ENCODE data around the gene SENP3.

SENP3 gene

DNA sequence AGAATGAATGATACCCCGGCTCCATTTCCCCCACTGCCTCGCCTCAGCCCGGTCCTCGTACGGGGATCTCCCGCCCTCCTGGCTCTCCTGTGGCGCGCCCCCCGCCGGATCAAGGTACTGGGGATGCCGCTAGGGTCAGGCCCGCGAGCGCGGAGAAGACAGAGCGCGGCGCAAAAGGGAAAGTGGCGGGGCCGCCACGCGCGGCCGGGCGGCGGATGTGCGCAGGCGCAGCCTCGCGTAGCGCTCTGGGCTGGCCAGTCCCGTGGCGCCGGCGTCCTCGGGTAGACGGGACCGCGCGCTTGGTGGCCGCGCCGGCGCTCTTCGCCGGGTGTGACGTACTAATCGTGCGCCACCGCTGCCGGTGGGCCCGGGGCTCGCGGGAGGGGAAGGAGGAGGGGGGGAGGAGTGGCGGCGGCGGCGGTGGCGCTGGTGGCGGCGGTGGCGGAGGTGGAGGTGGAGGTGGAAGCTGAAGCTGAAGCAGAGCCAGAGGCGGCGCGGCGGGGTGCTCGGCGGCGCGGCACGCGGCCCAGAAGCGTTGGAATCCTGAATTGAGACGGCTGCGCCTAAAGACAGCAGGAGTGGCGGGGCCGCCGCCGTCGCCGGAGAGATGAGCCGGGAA is at the start of gene SENP3:
Gene SENP3, plus strand, starts transcription at position 331 of the 619 bp plus-strand sequence. CDS start 1,158 bp downstream, outside the sequence.
- Histone ChIP-seq H3K9me3 (ENCODE audit: low read length) (no peaks in the 10 kb centered on the region), H3K4me1 (ENCODE audit: insufficient read depth, low read length) (peaks cover 34% of the 10 kb centered on the region), H3K36me3 (ENCODE audit: insufficient read depth, low read length) (peaks cover 31% of the 10 kb centered on the region), H3K4me3 (ENCODE audit: low read length) (peak within 1 kb of the TSS; percentile 83), H3K27me3 (ENCODE audit: insufficient read depth, low read length) (no peaks in the 10 kb centered on the region), H2AFZ (ENCODE audit: low read depth, low read length) (peak within 1 kb of the TSS; percentile 88)

DNA sequence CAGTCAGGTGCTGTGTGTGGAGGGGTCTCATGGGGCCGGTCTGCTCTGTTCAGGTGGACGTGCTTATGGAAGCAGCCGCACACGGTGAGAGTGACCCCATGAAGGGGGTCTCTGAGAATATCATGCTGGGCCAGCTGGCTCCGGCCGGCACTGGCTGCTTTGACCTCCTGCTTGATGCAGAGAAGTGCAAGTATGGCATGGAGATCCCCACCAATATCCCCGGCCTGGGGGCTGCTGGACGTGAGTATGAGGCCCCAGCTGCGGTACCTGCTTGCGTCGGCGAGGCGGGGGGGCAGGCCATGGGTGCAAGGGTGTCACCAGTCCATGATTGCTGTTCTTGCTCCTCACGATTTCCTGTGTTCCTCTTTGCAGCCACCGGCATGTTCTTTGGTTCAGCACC is 49.6 kb upstream of the SENP3 start:
- Histone ChIP-seq H3K4me3 (ENCODE audit: low read length) (no peak overlapping the region), H3K27me3 (ENCODE audit: insufficient read depth, low read length) (no peaks in the 10 kb centered on the region), H3K36me3 (ENCODE audit: insufficient read depth, low read length) (peaks cover 79% of the 10 kb centered on the region), H3K9me3 (ENCODE audit: low read length) (no peaks in the 10 kb centered on the region), H3K4me1 (ENCODE audit: insufficient read depth, low read length) (no peaks in the 10 kb centered on the region), H2AFZ (ENCODE audit: low read depth, low read length) (no peak overlapping the region)

DNA sequence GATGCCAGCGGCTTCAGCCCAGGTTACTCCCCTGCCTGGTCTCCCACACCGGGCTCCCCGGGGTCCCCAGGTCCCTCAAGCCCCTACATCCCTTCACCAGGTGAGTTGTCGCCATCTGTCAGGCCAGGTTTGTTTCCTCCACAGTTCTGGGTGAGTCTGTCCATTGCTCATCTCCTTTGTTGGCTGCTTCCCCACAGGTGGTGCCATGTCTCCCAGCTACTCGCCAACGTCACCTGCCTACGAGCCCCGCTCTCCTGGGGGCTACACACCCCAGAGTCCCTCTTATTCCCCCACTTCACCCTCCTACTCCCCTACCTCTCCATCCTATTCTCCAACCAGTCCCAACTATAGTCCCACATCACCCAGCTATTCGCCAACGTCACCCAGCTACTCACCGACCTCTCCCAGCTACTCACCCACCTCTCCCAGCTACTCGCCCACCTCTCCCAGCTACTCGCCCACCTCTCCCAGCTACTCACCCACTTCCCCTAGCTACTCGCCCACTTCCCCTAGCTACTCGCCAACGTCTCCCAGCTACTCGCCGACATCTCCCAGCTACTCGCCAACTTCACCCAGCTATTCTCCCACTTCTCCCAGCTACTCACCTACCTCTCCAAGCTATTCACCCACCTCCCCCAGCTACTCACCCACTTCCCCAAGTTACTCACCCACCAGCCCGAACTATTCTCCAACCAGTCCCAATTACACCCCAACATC is 48.7 kb upstream of the SENP3 start:
- Histone ChIP-seq H2AFZ (ENCODE audit: low read depth, low read length) (no peak overlapping the region), H3K4me3 (ENCODE audit: low read length) (no peak overlapping the region), H3K27me3 (ENCODE audit: insufficient read depth, low read length) (no peaks in the 10 kb centered on the region), H3K4me1 (ENCODE audit: insufficient read depth, low read length) (no peaks in the 10 kb centered on the region), H3K36me3 (ENCODE audit: insufficient read depth, low read length) (peaks cover 72% of the 10 kb centered on the region), H3K9me3 (ENCODE audit: low read length) (no peaks in the 10 kb centered on the region)

DNA sequence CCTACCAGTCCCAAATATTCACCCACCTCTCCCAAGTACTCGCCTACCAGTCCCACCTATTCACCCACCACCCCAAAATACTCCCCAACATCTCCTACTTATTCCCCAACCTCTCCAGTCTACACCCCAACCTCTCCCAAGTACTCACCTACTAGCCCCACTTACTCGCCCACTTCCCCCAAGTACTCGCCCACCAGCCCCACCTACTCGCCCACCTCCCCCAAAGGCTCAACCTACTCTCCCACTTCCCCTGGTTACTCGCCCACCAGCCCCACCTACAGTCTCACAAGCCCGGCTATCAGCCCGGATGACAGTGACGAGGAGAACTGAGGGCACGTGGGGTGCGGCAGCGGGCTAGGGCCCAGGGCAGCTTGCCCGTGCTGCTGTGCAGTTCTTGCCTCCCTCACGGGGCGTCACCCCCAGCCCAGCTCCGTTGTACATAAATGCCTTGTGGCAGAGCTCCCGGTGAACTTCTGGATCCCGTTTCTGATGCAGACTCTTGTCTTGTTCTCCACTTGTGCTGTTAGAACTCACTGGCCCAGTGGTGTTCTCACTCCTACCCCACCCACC is 47.8 kb upstream of the SENP3 start:
- H3K4me1 ChIP-seq (ENCODE audit: insufficient read depth, low read length), result no peaks in the 10 kb centered on the region
- H3K27me3 ChIP-seq (ENCODE audit: insufficient read depth, low read length), result no peaks in the 10 kb centered on the region
- no peak overlapping the region for H3K4me3 ChIP-seq (ENCODE audit: low read length)
- H3K9me3 ChIP-seq (ENCODE audit: low read length), result no peaks in the 10 kb centered on the region
- H2AFZ ChIP-seq (ENCODE audit: low read depth, low read length), result no peak overlapping the region
- peaks cover 65% of the 10 kb centered on the region for H3K36me3 ChIP-seq (ENCODE audit: insufficient read depth, low read length)

DNA sequence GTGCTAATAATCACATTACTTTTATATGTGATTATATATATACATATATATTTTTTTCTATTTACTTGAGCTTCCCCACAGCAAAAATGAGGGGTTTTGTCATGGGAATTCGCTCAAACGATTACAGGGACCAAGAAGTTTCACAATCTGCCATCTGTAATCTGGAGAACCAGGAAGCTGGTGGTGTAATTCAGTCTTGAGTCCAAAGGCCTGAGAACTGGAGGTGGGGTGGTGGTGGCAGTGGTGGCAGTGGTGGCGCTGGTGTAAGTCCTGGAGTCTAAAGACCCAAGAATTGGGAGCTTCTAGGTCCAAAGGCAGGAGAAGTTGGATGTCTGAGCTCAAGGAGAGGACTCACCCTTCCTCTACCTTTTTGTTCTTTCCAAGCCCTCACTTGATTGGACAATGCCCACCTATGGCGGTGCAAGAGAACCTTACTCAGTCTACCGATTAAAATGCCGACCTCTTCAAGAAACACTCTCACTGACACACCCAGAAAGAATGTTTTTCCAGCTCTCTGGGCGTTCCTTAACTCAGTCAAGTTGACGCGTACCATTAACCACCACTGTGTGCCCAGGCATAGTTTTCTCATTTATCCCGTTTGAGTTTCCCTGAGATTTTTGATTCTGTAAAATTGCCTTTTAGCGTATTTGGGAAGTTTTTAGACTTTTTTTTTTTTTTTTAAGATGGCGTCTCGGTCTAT is 45.7 kb upstream of the SENP3 start:
- no peak overlapping the region for H3K4me3 ChIP-seq (ENCODE audit: low read length)

DNA sequence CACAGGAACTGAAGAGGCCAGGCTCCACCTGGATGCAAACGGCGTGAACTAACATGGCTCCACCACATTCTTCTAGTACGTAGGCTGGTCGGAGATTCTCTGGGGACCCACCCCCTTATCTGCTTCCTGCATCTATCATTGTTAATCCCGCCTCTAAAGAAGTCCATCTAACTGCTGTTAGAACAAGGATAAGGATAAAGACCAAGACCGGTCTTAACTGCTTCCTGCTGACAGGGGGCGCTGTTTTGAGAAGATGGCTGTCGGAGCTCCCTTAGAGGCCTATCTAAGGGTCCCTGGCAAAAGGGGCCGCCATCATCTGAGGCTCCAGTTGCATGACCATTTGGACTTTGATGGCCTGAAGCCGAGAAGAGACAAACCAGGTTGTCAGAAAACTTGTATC is 38.7 kb upstream of the SENP3 start:
- Histone ChIP-seq H3K4me3 (ENCODE audit: low read length) (no peak overlapping the region), H2AFZ (ENCODE audit: low read depth, low read length) (no peak overlapping the region), H3K27me3 (ENCODE audit: insufficient read depth, low read length) (no peaks in the 10 kb centered on the region), H3K4me1 (ENCODE audit: insufficient read depth, low read length) (no peaks in the 10 kb centered on the region), H3K36me3 (ENCODE audit: insufficient read depth, low read length) (no peaks in the 10 kb centered on the region), H3K9me3 (ENCODE audit: low read length) (no peaks in the 10 kb centered on the region)

More for the DNA sequence above, 45.7 kb upstream of the SENP3 start:
- Histone ChIP-seq H3K36me3 (ENCODE audit: insufficient read depth, low read length) (peaks cover 48% of the 10 kb centered on the region), H3K27me3 (ENCODE audit: insufficient read depth, low read length) (no peaks in the 10 kb centered on the region), H3K4me1 (ENCODE audit: insufficient read depth, low read length) (no peaks in the 10 kb centered on the region), H3K9me3 (ENCODE audit: low read length) (no peaks in the 10 kb centered on the region), H2AFZ (ENCODE audit: low read depth, low read length) (no peak overlapping the region)

DNA sequence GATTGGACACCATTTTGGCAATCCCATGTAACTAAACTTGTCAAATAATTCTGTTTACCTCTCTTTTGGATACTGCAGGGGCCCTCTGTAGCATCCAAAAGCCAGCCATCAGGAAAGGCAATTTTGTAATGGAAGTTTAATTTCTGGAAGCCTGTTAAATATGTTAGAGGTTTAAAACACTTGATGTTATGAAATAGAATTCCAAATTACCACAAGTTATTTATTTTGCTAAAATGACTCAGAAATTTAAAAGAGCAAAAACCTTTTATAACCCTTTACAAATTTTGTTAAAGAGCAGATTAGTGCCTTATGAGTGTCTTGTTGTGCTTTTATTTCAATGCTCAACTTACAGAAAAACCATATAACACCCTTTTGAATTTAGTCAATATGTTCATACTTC is 32.9 kb upstream of the SENP3 start:
- H2AFZ ChIP-seq (ENCODE audit: low read depth, low read length), result no peak overlapping the region

DNA sequence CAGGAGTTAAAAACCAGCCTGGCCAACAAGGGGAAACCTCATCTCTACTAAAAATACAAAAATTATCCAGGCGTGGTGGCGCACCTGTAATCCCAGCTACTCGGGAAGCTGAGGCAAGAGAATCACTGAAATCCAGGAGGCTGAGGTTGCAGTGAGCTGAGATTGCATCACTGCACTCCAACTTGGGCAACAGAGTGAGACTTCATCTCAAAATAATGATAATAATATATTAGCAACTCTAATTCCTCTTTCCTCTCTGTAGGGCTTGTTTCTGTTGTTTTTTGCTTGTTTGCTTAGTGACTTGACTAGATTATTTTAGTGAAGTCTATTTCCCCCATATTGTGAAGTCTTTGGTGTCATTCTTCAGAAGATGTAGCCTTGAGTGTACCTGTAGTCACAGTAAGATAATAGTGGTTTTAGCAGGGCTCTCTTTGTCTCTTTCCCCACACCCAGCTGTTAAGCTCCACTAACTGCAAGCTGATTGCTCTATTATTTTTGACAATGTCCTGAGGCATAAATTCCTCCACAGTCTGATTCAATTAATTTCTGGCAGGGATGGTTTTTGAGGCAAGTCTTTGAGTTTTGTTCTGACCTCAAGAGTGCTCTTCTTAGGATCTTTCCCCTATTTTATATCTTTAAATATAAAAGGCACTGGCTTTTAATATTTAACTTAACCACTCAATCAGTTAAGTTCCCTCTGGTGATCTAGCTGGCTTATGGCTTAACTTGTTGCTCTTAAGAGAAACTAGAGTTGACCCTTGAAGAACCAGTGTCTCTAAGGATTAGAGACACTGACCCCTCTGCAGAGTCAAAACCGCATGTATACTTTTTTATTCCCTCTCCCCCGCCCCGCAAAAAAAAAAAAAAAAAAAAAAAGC is 31.5 kb upstream of the SENP3 start:
- Histone ChIP-seq H3K4me3 (ENCODE audit: low read length) (no peak overlapping the region), H3K36me3 (ENCODE audit: insufficient read depth, low read length) (no peaks in the 10 kb centered on the region), H3K27me3 (ENCODE audit: insufficient read depth, low read length) (no peaks in the 10 kb centered on the region), H2AFZ (ENCODE audit: low read depth, low read length) (no peak overlapping the region), H3K9me3 (ENCODE audit: low read length) (no peaks in the 10 kb centered on the region), H3K4me1 (ENCODE audit: insufficient read depth, low read length) (no peaks in the 10 kb centered on the region)

More for the DNA sequence above, 32.9 kb upstream of the SENP3 start:
- Histone ChIP-seq H3K36me3 (ENCODE audit: insufficient read depth, low read length) (no peaks in the 10 kb centered on the region), H3K4me3 (ENCODE audit: low read length) (no peak overlapping the region), H3K27me3 (ENCODE audit: insufficient read depth, low read length) (no peaks in the 10 kb centered on the region), H3K9me3 (ENCODE audit: low read length) (no peaks in the 10 kb centered on the region), H3K4me1 (ENCODE audit: insufficient read depth, low read length) (no peaks in the 10 kb centered on the region)

DNA sequence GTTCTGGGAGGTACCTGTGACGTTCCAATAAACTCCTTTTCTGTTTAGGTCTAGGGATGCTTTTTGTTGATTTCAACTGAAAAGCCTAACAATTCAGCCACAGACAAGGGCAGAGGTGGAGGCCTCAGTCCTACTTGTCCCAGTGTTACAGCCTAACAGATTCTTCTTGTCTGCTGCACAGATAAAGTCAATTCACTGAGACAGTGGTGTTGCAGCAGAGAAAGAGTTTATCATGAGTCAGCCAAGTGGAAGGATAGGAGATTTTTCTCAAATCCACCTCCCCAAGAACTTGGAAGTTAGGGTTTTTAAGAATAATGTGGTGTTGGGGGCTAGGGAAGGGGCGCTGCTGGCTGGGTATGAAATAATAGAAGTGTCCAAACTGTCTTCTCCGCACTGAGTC is 23.7 kb upstream of the SENP3 start:
- Histone ChIP-seq H3K4me1 (ENCODE audit: insufficient read depth, low read length) (no peaks in the 10 kb centered on the region), H3K9me3 (ENCODE audit: low read length) (peaks cover 7% of the 10 kb centered on the region), H2AFZ (ENCODE audit: low read depth, low read length) (no peak overlapping the region), H3K36me3 (ENCODE audit: insufficient read depth, low read length) (no peaks in the 10 kb centered on the region), H3K27me3 (ENCODE audit: insufficient read depth, low read length) (peaks cover 2% of the 10 kb centered on the region), H3K4me3 (ENCODE audit: low read length) (no peak overlapping the region)

DNA sequence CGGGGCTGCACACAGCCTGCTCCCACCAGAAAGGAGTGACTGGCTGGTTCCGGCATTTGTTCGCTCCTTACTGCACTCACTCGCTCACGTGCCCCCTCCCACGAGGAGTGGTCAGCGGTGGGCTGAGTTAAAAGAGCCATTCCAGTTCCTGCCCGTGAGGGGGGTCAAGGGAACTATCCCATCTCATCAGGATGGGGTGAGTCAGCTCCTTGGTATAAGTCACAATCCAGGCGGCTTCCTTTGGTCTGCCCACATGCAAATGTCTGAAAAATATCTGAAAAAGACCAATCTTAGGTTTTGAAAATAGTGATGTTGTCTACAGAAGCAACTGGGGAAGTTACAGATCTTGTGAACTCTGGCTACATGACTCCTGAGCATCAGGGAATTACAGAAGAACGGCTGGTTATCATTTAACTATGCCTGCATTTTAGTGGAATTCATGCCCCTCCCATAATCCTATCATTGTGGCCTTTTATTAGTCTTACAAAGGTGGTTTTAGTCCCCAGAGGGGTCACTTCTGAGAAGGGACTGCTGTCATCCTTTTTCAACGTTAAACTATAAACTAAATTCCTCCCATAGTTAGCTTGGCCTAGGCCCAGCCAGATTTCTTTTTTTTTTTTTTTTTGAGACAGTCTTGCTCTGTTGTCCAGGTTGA is 22.7 kb upstream of the SENP3 start:
- Histone ChIP-seq H3K4me3 (ENCODE audit: low read length) (no peak overlapping the region), H2AFZ (ENCODE audit: low read depth, low read length) (no peak overlapping the region), H3K27me3 (ENCODE audit: insufficient read depth, low read length) (peaks cover 6% of the 10 kb centered on the region), H3K4me1 (ENCODE audit: insufficient read depth, low read length) (no peaks in the 10 kb centered on the region), H3K36me3 (ENCODE audit: insufficient read depth, low read length) (no peaks in the 10 kb centered on the region), H3K9me3 (ENCODE audit: low read length) (peaks cover 7% of the 10 kb centered on the region)

DNA sequence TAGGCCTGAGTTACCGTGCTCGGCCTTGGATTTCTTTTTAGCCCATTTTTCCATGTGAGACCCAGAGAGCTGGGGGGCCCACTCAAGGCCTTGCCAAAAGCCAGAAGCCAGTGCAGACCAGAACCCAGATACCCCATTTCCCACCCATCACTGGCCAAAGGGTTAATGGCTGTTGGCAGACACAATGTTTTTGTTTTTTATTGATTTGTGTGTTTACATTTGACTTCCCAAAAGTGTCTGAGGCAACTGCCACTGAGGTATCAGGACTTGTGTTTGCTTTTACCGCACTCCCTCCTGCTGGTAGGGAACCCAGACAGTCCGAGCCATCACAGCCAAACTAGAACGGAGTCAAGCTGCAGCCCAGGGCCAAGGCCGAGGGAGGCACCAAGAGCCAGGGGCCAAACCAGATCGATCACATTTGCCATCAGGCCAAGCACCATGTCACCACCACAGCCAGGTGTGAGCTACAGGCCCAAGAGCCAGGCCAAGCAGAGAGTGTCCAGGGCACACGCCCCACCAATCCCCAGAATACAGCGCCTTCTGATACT is 20.6 kb upstream of the SENP3 start:
- Histone ChIP-seq H3K9me3 (ENCODE audit: low read length) (peaks cover 7% of the 10 kb centered on the region), H3K4me3 (ENCODE audit: low read length) (no peak overlapping the region), H3K36me3 (ENCODE audit: insufficient read depth, low read length) (no peaks in the 10 kb centered on the region), H2AFZ (ENCODE audit: low read depth, low read length) (no peak overlapping the region), H3K4me1 (ENCODE audit: insufficient read depth, low read length) (no peaks in the 10 kb centered on the region), H3K27me3 (ENCODE audit: insufficient read depth, low read length) (peaks cover 6% of the 10 kb centered on the region)

DNA sequence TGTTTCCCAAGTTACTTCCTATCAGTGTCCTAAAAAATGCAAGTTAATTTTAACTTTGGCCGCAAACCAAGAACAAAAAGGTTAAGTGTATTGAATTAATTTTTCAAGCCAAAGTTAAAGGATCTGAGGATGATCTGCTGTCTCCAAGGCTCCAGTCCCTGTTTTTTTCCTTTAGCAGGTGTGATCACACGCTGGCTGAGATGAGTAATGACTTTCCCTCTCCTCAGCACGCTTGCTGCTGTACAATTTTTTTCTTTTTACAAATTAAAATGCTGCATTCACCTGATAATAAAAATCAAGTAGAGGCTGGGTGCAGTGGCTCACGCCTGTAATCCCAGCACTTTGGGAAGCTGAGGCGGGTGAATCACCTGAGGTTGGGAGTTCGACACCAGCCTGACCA is 16.8 kb upstream of the SENP3 start:
- Histone ChIP-seq H3K9me3 (ENCODE audit: low read length) (no peaks in the 10 kb centered on the region), H3K27me3 (ENCODE audit: insufficient read depth, low read length) (peaks cover 22% of the 10 kb centered on the region), H3K4me1 (ENCODE audit: insufficient read depth, low read length) (peaks cover 4% of the 10 kb centered on the region), H3K4me3 (ENCODE audit: low read length) (no peak overlapping the region), H3K36me3 (ENCODE audit: insufficient read depth, low read length) (no peaks in the 10 kb centered on the region), H2AFZ (ENCODE audit: low read depth, low read length) (no peak overlapping the region)

Data from neuron (in vitro differentiated cells).